Measurements from ENCODE around the gene SLC49A4.
"Not testable (repeated sequence)": the region's sequence is repeated elsewhere in the genome, so short reads cannot be mapped to it uniquely, and the experiment has no call there.

- TF ChIP-seq CTCF, POLR2A (IDR thresholded peaks at IDR 0.05): not testable (repeated sequence)
Observed at GRCh38 chr3:122747295-122747694, 47.6 kb upstream of the SLC49A4 start.

All from testis (tissue), 2 donors.